Measurements from ENCODE around the gene BCAN. TPM values are rescaled to one million over a fixed set of nuclear protein-coding genes. Genes with fewer than 3 reads are reported as not detected.

The BCAN gene
- total RNA-seq, 1 experiment from 2014 or later = not detected

DNA sequence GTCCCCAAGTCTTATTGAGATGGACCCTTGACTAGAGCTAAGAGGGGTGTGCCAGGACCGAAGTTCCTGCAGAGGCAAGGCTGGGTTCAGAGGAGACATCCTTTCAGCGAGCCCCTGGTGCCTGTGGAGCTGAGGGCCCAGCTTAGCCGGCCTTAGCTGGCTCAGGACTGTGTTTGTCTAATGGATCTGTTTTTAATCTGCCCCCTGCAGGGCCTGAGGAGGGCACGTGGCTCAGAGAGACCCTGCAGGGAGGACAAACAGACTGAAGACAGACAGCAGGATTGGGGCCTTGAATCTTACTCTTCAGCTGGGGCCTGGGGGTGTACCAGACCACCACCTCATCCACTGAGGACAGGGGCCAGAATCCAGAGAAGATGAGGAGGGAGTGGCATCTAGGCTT lies 61.8 kb downstream of the BCAN start:
- no peak overlapping the region for H3K27ac ChIP-seq
- H3K4me3 ChIP-seq = peak overlapping the region; percentile 79; the same call in 1 of the 2 replicates
- no peak for DNase-seq
- H3K9me2 ChIP-seq (ENCODE audit: insufficient read depth) = no peaks in the 10 kb centered on the region
- peaks cover 30% of the 10 kb centered on the region for H3K79me2 ChIP-seq (ENCODE audit: low read depth)
- no peak for TF ChIP-seq EZH2 (IDR thresholded peaks at IDR 0.05; ENCODE audit: low read depth)
- TF ChIP-seq, protein P1, sequence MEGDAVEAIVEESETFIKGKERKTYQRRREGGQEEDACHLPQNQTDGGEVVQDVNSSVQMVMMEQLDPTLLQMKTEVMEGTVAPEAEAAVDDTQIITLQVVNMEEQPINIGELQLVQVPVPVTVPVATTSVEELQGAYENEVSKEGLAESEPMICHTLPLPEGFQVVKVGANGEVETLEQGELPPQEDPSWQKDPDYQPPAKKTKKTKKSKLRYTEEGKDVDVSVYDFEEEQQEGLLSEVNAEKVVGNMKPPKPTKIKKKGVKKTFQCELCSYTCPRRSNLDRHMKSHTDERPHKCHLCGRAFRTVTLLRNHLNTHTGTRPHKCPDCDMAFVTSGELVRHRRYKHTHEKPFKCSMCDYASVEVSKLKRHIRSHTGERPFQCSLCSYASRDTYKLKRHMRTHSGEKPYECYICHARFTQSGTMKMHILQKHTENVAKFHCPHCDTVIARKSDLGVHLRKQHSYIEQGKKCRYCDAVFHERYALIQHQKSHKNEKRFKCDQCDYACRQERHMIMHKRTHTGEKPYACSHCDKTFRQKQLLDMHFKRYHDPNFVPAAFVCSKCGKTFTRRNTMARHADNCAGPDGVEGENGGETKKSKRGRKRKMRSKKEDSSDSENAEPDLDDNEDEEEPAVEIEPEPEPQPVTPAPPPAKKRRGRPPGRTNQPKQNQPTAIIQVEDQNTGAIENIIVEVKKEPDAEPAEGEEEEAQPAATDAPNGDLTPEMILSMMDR (conservative IDR thresholded peaks at IDR 0.05) = no peak; the same call in 1 of the 2 replicates
- intact Hi-C loops (cut with micrococcal nuclease; ENCODE audit: unreplicated experiment) = no loop called here
- H3K9me3 ChIP-seq (ENCODE audit: insufficient read depth, low read depth) = no peaks in the 10 kb centered on the region
- H4K20me1 ChIP-seq (ENCODE audit: insufficient read depth) = no peaks in the 10 kb centered on the region
- H3K4me2 ChIP-seq = peak overlapping the region; percentile 92
- H2AFZ ChIP-seq = no peak overlapping the region
- no peaks in the 10 kb centered on the region; the same call in 1 of the 2 replicates for H3K36me3 ChIP-seq (ENCODE audit: low read depth)
- no TSS peak for BruUV-seq (replicated peaks)
- ChIA-PET CTCF (interaction anchor here (8.4 kb wide), 1 partner anchor 13 kb away, joined by 109 read pairs; no protein-coding TSS in a partner anchor), POLR2A (ENCODE audit: unreplicated experiment) (interaction anchor here (0.6 kb wide), 1 partner anchor 203 kb away, joined by 15 read pairs; the partner anchor contains the start of gene MEF2D)
- peaks cover 25% of the 10 kb centered on the region for H3K4me1 ChIP-seq (replicated peaks; ENCODE audit: insufficient read depth)
- H3K27me3 ChIP-seq (ENCODE audit: insufficient read depth, low read depth) = no peaks in the 10 kb centered on the region
- peaks cover 10% of the 10 kb centered on the region for H3F3A ChIP-seq (ENCODE audit: insufficient read depth, low read depth)

DNA sequence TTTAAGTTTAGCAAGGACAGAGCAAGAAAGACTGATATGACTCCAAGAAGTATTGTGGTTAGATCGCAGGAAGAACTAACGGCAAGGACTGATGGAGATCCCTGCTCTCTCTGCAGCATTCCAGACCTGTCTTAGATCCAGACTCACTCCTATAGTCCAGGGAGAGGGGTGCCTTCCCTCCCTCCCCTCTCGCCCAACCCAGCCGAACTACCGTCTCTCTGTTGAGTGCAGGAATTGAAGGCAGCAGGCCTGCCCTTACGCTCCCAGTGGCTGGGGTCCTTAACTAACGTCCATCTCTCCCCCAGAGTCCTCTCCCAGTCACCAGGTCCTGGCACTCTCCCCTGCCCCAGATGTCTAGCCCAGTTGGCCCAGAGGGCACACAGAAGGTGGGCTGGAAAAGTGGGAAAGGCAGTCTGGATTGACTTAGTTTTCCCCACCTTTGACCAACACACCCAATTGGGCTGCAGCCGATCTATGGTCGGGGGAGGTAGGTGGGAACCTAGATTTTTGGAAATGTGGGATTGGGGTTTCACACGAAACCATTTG lies 62.3 kb downstream of the BCAN start:
- Histone ChIP-seq H3K9me2 (ENCODE audit: insufficient read depth) (no peaks in the 10 kb centered on the region), H3K27ac (peak overlapping the region; percentile 55), H2AFZ (no peak overlapping the region; the same call in 1 of the 2 replicates), H3K9me3 (ENCODE audit: insufficient read depth, low read depth) (no peaks in the 10 kb centered on the region), H3K27me3 (ENCODE audit: insufficient read depth, low read depth) (no peaks in the 10 kb centered on the region), H3K36me3 (ENCODE audit: low read depth) (no peaks in the 10 kb centered on the region; the same call in 1 of the 2 replicates), H3K4me2 (peak overlapping the region; percentile 92), H3F3A (ENCODE audit: insufficient read depth, low read depth) (peaks cover 10% of the 10 kb centered on the region), H3K4me1 (replicated peaks; ENCODE audit: insufficient read depth) (peaks cover 29% of the 10 kb centered on the region), H4K20me1 (ENCODE audit: insufficient read depth) (no peaks in the 10 kb centered on the region), H3K79me2 (ENCODE audit: low read depth) (peaks cover 30% of the 10 kb centered on the region), H3K4me3 (peak overlapping the region; percentile 79)
- no peak for DNase-seq
- POLR2A ChIA-PET (ENCODE audit: unreplicated experiment) = interaction anchor here (0.6 to 2.3 kb wide), 3 partner anchors 12 to 204 kb away, joined by 12 to 28 read pairs (median 15); partner anchors contain the start of gene MEF2D
- TF ChIP-seq EZH2 (IDR thresholded peaks at IDR 0.05; ENCODE audit: low read depth) = no peak
- TF ChIP-seq, protein P1 (conservative IDR thresholded peaks at IDR 0.05) = no peak
- CTCF ChIA-PET = interaction anchor here (8.4 kb wide), 1 partner anchor 14 kb away, joined by 109 read pairs; no protein-coding TSS in a partner anchor
- no TSS peak for BruUV-seq (replicated peaks)
- intact Hi-C loops (cut with micrococcal nuclease; ENCODE audit: unreplicated experiment) = no loop called here

DNA sequence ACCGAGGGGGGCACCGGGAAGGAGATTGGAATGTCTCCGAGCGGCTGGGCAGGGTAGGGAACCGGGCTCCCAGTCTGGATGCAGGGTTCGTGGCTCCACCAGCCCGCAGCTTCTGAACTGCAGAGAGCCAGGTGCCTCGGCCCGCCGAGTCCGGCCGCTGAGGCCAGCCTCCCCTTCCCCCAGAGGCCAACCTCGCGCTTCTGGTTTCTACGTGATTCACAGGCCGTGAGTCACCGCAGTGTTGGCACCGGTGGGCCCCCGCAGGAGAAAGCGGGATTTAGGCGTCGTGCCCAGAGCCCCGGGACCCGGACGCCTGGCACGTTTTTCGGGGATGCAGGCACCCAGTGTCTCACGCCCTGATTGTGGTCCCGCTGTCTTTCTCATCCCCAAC lies 63.0 kb downstream of the BCAN start:
- TF ChIP-seq EZH2 (IDR thresholded peaks at IDR 0.05; ENCODE audit: low read depth) = no peak
- TF ChIP-seq, protein P1 (conservative IDR thresholded peaks at IDR 0.05) = no peak
- Histone ChIP-seq H3F3A (ENCODE audit: insufficient read depth, low read depth) (peaks cover 10% of the 10 kb centered on the region), H3K27ac (peak overlapping the region; percentile 55), H2AFZ (peak overlapping the region; percentile 71), H4K20me1 (ENCODE audit: insufficient read depth) (no peaks in the 10 kb centered on the region), H3K9me2 (ENCODE audit: insufficient read depth) (no peaks in the 10 kb centered on the region), H3K4me1 (replicated peaks; ENCODE audit: insufficient read depth) (peaks cover 36% of the 10 kb centered on the region), H3K9me3 (ENCODE audit: insufficient read depth, low read depth) (no peaks in the 10 kb centered on the region), H3K4me2 (peak overlapping the region; percentile 92), H3K36me3 (ENCODE audit: low read depth) (no peaks in the 10 kb centered on the region; the same call in 1 of the 2 replicates), H3K27me3 (ENCODE audit: insufficient read depth, low read depth) (no peaks in the 10 kb centered on the region), H3K79me2 (ENCODE audit: low read depth) (peaks cover 30% of the 10 kb centered on the region), H3K4me3 (peak overlapping the region; percentile 79)
- BruUV-seq (replicated peaks) = TSS peak; percentile 68
- intact Hi-C loops (cut with micrococcal nuclease; ENCODE audit: unreplicated experiment) = loop anchor here (1.0 kb wide), 2 partner anchors 12 to 21 kb away; no protein-coding TSS in a partner anchor
- CTCF ChIA-PET = interaction anchor here (0.6 to 8.4 kb wide), 2 partner anchors 15 to 155 kb away, joined by 3 to 109 read pairs; no protein-coding TSS in a partner anchor
- POLR2A ChIA-PET (ENCODE audit: unreplicated experiment) = interaction anchor here (0.7 to 2.3 kb wide), 6 partner anchors 10 to 44 kb away, joined by 4 to 28 read pairs (median 11); partner anchors contain the start of gene METTL25B
- DNase-seq = peak; percentile 70 to 78
